HEK293T (cell line): ENCODE data around the gene TIMP1.

ENCODE experiments used
- ARNT ChIP-seq: fragments of 450-650 bp; IDR thresholded peaks from 2 replicates; pipeline ENCODE4 v1.6.1; 2017; ENCODE audit warnings: mild to moderate bottlenecking
- BHLHE40 ChIP-seq: fragments of 450-650 bp; IDR thresholded peaks from 2 replicates; pipeline ENCODE4 v1.6.1; 2016; ENCODE audit warnings: mild to moderate bottlenecking, moderate library complexity, borderline replicate concordance
- CTBP1 ChIP-seq: fragments of 450-650 bp; IDR thresholded peaks from 2 replicates; pipeline ENCODE4 v1.6.1; 2016; ENCODE audit warnings: borderline replicate concordance
- ELF4 ChIP-seq: fragments of 450-650 bp; IDR thresholded peaks from 2 replicates; pipeline ENCODE4 v1.6.1; 2017; ENCODE audit warnings: antibody characterized with exemption
- FOXK2 ChIP-seq: fragments of 450-650 bp; IDR thresholded peaks from 2 replicates; pipeline ENCODE4 v1.6.1; 2016; ENCODE audit warnings: mild to moderate bottlenecking
- FOXM1 ChIP-seq: fragments of 450-650 bp; IDR thresholded peaks from 2 replicates; pipeline ENCODE4 v1.6.1; 2017; ENCODE audit warnings: mild to moderate bottlenecking, borderline replicate concordance
- HDGF ChIP-seq: fragments of 450-650 bp; IDR thresholded peaks from 2 replicates; pipeline ENCODE4 v1.6.1; 2017; ENCODE audit warnings: antibody characterized with exemption, borderline replicate concordance
- L3MBTL2 ChIP-seq: fragments of 450-650 bp; conservative IDR thresholded peaks from 2 replicates; pipeline ENCODE4 v1.6.1; 2016; ENCODE audit warnings: mild to moderate bottlenecking
- NFRKB ChIP-seq: fragments of 450-650 bp; IDR thresholded peaks from 2 replicates; pipeline ENCODE4 v1.6.1; 2016; ENCODE audit warnings: mild to moderate bottlenecking, moderate library complexity
- SP1 ChIP-seq: fragments of 450-650 bp; IDR thresholded peaks from 2 replicates; pipeline ENCODE4 v1.6.1; 2017
- SUZ12 ChIP-seq: fragments of 450-650 bp; IDR thresholded peaks from 2 replicates; pipeline ENCODE4 v1.6.1; 2016; ENCODE audit warnings: mild to moderate bottlenecking
- TARDBP ChIP-seq: fragments of 450-650 bp; IDR thresholded peaks from 2 replicates; pipeline ENCODE4 v1.6.1; 2016
- ZNF384 ChIP-seq: fragments of 450-650 bp; IDR thresholded peaks from 2 replicates; pipeline ENCODE4 v1.6.1; 2016
- TF ChIP-seq, protein P1 (sequence below): fragments of 450-650 bp; IDR thresholded peaks from 2 replicates; pipeline ENCODE4 v1.6.1; 2016

DNA sequence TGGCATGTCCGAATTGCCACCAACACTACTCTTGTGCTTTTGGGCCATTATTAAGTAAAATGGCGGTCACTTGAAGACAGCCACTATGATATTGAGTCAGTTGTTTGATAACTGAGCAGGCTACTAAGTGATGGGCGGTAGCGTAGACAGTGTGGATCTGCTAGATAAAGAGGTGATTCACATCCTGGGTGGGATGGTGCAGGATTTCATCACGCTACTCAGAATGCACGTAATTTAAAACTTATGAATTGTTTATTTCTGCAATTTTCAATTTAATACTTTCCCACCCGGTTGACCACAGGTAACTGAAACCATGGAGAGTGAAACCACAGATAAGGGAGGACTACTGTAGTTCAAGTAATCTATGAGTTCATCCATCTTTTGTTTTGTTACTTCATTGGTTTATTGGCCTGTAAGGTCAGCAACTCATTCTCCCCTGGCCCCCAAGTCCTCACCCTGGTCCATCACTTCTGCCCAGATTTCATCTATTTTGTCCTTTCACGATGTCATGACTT lies 18.4 kb upstream of the TIMP1 start:
- no peak for TF ChIP-seq FOXM1
- no peak for TF ChIP-seq ARNT
- TF ChIP-seq TARDBP, result no peak
- TF ChIP-seq BHLHE40, result no peak
- TF ChIP-seq L3MBTL2, result no peak
- no peak for TF ChIP-seq CTBP1
- no peak for TF ChIP-seq SUZ12
- TF ChIP-seq NFRKB, result no peak
- no peak for TF ChIP-seq SP1
- no peak for TF ChIP-seq HDGF
- TF ChIP-seq ZNF384, result no peak
- TF ChIP-seq FOXK2, result no peak
- no peak for TF ChIP-seq ELF4
- TF ChIP-seq, protein P1, sequence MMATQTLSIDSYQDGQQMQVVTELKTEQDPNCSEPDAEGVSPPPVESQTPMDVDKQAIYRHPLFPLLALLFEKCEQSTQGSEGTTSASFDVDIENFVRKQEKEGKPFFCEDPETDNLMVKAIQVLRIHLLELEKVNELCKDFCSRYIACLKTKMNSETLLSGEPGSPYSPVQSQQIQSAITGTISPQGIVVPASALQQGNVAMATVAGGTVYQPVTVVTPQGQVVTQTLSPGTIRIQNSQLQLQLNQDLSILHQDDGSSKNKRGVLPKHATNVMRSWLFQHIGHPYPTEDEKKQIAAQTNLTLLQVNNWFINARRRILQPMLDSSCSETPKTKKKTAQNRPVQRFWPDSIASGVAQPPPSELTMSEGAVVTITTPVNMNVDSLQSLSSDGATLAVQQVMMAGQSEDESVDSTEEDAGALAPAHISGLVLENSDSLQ, result no peak
